GM23338 (cell line): ENCODE results near the gene EPHA6. TPM values are rescaled to one million over a fixed set of nuclear protein-coding genes. Genes with fewer than 3 reads are reported as not detected.

Source experiments
- ATAC-seq: fragments of 200-7000 bp; cut with Tn5 transposase; 3 replicates; pipeline ENCODE4 v1.9.1; 2020
- DNase-seq: peaks from one replicate; pipeline ENCODE4 v3.0.0-alpha.2; 2015; ENCODE audit warnings: low spot score
- H2AFZ ChIP-seq: fragments of 200-600 bp; sonication (generic); 2 replicates; pipeline ENCODE4 v1.8.0; 2016; ENCODE audit warnings: antibody characterized with exemption, mild to moderate bottlenecking, moderate library complexity
- H3F3A ChIP-seq: fragments of 200-600 bp; sonication (generic); replicated peaks from 2 replicates; pipeline ENCODE4 v1.8.0; 2017; ENCODE audit warnings: antibody characterized with exemption, mixed run types, low read depth
- H3K27ac ChIP-seq: fragments of 200-600 bp; sonication (generic); 2 replicates; pipeline ENCODE4 v1.6.1; 2016; ENCODE audit warnings: low read depth
- H3K27me3 ChIP-seq: fragments of 200-600 bp; sonication (generic); 2 replicates; pipeline ENCODE4 v1.8.0; 2016; ENCODE audit warnings: mild to moderate bottlenecking, mixed run types, moderate library complexity; ENCODE audit not compliant: insufficient read depth
- H3K36me3 ChIP-seq: fragments of 200-600 bp; sonication (generic); 2 replicates; pipeline ENCODE4 v1.8.0; 2016; ENCODE audit warnings: mild to moderate bottlenecking; ENCODE audit not compliant: insufficient read depth
- H3K4me1 ChIP-seq: fragments of 200-600 bp; sonication (generic); 2 replicates; pipeline ENCODE4 v1.8.0; 2016; ENCODE audit warnings: mild to moderate bottlenecking, moderate library complexity; ENCODE audit not compliant: insufficient read depth
- H3K4me2 ChIP-seq: fragments of 200-600 bp; sonication (generic); 2 replicates; pipeline ENCODE4 v1.7.1; 2017; ENCODE audit warnings: mixed run types
- H3K4me3 ChIP-seq: fragments of 200-600 bp; sonication (generic); 2 replicates; pipeline ENCODE4 v1.6.1; 2016; ENCODE audit warnings: mixed run types
- H3K79me2 ChIP-seq: fragments of 200-600 bp; sonication (generic); replicated peaks from 2 replicates; pipeline ENCODE4 v1.8.0; 2017; ENCODE audit warnings: mild to moderate bottlenecking; ENCODE audit not compliant: insufficient read depth
- H3K9me2 ChIP-seq: fragments of 200-600 bp; sonication (generic); 2 replicates; pipeline ENCODE4 v1.8.0; 2017; ENCODE audit not compliant: insufficient read depth
- H4K20me1 ChIP-seq: fragments of 200-600 bp; sonication (generic); replicated peaks from 2 replicates; pipeline ENCODE4 v1.8.0; 2017; ENCODE audit warnings: mild to moderate bottlenecking; ENCODE audit not compliant: insufficient read depth
- H3K27ac Mint-ChIP-seq: 2 replicates; pipeline ENCODE4 v1.8.0; 2020; ENCODE audit warnings: inconsistent platforms, mild to moderate bottlenecking, moderate library complexity, mixed read lengths
- H3K27me3 Mint-ChIP-seq: 3 replicates; pipeline ENCODE4 v1.8.0; 2022; ENCODE audit warnings: low read depth, mild to moderate bottlenecking, moderate library complexity, mixed read lengths, inconsistent platforms; ENCODE audit not compliant: insufficient read depth, poor library complexity
- H3K36me3 Mint-ChIP-seq: 3 replicates; pipeline ENCODE4 v1.8.0; 2021; ENCODE audit warnings: low read depth, mild to moderate bottlenecking, inconsistent platforms, moderate library complexity, mixed read lengths
- H3K4me1 Mint-ChIP-seq: 3 replicates; pipeline ENCODE4 v1.8.0; 2020; ENCODE audit warnings: mild to moderate bottlenecking, inconsistent platforms, mixed read lengths
- H3K4me3 Mint-ChIP-seq: 3 replicates; pipeline ENCODE4 v1.8.0; 2021; ENCODE audit warnings: moderate library complexity, mild to moderate bottlenecking, inconsistent platforms, mixed read lengths
- H3K9me3 Mint-ChIP-seq: 3 replicates; pipeline ENCODE4 v1.8.0; 2020; ENCODE audit warnings: moderate library complexity, mild to moderate bottlenecking, inconsistent platforms, mixed read lengths
- CTCF ChIP-seq, 2 experiments: fragments of 200-600 bp in 1 of 2; sonication (generic) in 1 of 2; conservative IDR thresholded peaks; 2 replicates each; pipeline versions ENCODE4 v1.5.1 to v1.6.1; 2016 to 2017; ENCODE audit warnings: antibody characterized with exemption in 2 of 2, low read depth in 2 of 2, mild to moderate bottlenecking in 2 of 2, moderate library complexity in 1 of 2
- EZH2 ChIP-seq: fragments of 200-600 bp; sonication (generic); IDR thresholded peaks from one replicate; pipeline ENCODE4 v1.8.0; 2017; ENCODE audit warnings: antibody characterized with exemption, mild to moderate bottlenecking, low read depth; ENCODE audit not compliant: unreplicated experiment
- EZH2phosphoT487 ChIP-seq: fragments of 200-600 bp; sonication (generic); IDR thresholded peaks from one replicate; pipeline ENCODE4 v1.8.1; 2018; ENCODE audit warnings: antibody characterized with exemption; ENCODE audit not compliant: unreplicated experiment
- JUNB ChIP-seq: IDR thresholded peaks from one replicate; pipeline ENCODE4 v1.6.1; 2016; ENCODE audit warnings: antibody characterized with exemption; ENCODE audit not compliant: unreplicated experiment
- NANOG ChIP-seq: IDR thresholded peaks from 2 replicates; pipeline ENCODE4 v1.6.1; 2016; ENCODE audit warnings: antibody characterized with exemption, borderline replicate concordance
- POLR2AphosphoS5 ChIP-seq: IDR thresholded peaks from 2 replicates; pipeline ENCODE4 v1.6.1; 2016; ENCODE audit warnings: antibody characterized with exemption, low read depth
- REST ChIP-seq: IDR thresholded peaks from one replicate; pipeline ENCODE4 v1.6.1; 2018; ENCODE audit warnings: antibody characterized with exemption; ENCODE audit not compliant: unreplicated experiment
- ZNF331 ChIP-seq: fragments of 250-450 bp; sonication (Bioruptor Pico); IDR thresholded peaks from 2 replicates; pipeline ENCODE4 v1.5.0; 2020; ENCODE audit warnings: low read depth, mild to moderate bottlenecking, moderate library complexity
- polyA plus RNA-seq: library from polyadenylated mRNA; unstranded; fragments of >200 nt; fragmentation: Nextera tagmentation; extraction: Ambion mirVana; gene quantifications from 2 replicates; pipeline ENCODE4 v1.2.1, GENCODE V29; 2016
- total RNA-seq: library from RNA; depleted of rRNA; stranded (reverse); fragments of >200 nt; shearing (Covaris generic); gene quantifications from 2 replicates; pipeline ENCODE4 v1.2.3, GENCODE V29; 2014
- TF ChIP-seq, protein P1 (sequence below): IDR thresholded peaks from 2 replicates; pipeline ENCODE4 v1.6.1; 2016; ENCODE audit warnings: antibody characterized with exemption

Gene EPHA6
- total and polyA plus RNA-seq, 2 experiments from 2014 or later, result 0.37 to 2.6 TPM

DNA sequence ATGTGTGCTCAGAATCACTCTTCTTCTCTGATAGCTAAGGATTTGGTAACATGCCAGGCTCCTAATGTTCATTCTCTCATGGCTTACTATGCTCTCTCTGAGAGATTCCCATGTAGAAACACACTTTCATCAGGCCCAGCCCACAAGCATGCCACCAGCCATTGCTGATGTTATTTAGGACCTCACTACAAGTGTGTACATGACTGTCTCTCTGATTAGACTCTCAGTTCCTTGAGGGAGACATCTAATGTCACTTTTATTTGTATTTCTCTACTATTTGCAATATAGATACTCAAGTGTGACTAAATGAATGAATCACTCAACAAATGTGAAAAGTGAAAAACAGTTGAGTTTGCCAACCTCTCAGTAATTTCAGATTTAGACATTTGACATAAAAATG is 865.8 kb downstream of the EPHA6 start (continued):
- TF ChIP-seq, protein P1, sequence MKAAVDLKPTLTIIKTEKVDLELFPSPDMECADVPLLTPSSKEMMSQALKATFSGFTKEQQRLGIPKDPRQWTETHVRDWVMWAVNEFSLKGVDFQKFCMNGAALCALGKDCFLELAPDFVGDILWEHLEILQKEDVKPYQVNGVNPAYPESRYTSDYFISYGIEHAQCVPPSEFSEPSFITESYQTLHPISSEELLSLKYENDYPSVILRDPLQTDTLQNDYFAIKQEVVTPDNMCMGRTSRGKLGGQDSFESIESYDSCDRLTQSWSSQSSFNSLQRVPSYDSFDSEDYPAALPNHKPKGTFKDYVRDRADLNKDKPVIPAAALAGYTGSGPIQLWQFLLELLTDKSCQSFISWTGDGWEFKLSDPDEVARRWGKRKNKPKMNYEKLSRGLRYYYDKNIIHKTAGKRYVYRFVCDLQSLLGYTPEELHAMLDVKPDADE, result no peak
- no peak for TF ChIP-seq ZNF331 (CRISPR knock-in tag)

- H3K27me3 ChIP-seq, result no peaks in the 10 kb centered on the region
- ATAC-seq, result no peak
- H3K27ac ChIP-seq, result no peak overlapping the region
- H3K9me2 ChIP-seq, result no peaks in the 10 kb centered on the region
- Mint-ChIP-seq H3K4me3 (no peak overlapping the region), H3K36me3 (no peaks in the 10 kb centered on the region), H3K27ac (no peak overlapping the region), H3K27me3 (no peaks in the 10 kb centered on the region), H3K4me1 (no peaks in the 10 kb centered on the region), H3K9me3 (no peaks in the 10 kb centered on the region)
- no peaks in the 10 kb centered on the region for H3K79me2 ChIP-seq
- H3F3A ChIP-seq, result no peaks in the 10 kb centered on the region
- no peak for DNase-seq
- H3K36me3 ChIP-seq, result no peaks in the 10 kb centered on the region
- no peak overlapping the region for H2AFZ ChIP-seq
- no peak for TF ChIP-seq JUNB
- H3K4me3 ChIP-seq, result no peak overlapping the region
- no peaks in the 10 kb centered on the region for H3K4me1 ChIP-seq
- no peak overlapping the region for H3K4me2 ChIP-seq
- no peaks in the 10 kb centered on the region for H4K20me1 ChIP-seq
These were observed 866.3 kb downstream of the EPHA6 start for GRCh38 chr3:97680696-97681095.

- peaks cover 15% of the 10 kb centered on the region for H3K4me1 Mint-ChIP-seq
- no peaks in the 10 kb centered on the region for H3K36me3 ChIP-seq
- H3K79me2 ChIP-seq, result no peaks in the 10 kb centered on the region
- no peak overlapping the region for H2AFZ ChIP-seq
- no peak for ATAC-seq
- no peak overlapping the region for H3K27ac ChIP-seq
- no peak for DNase-seq
- no peaks in the 10 kb centered on the region for H3K9me3 Mint-ChIP-seq
- no peak overlapping the region for H3K4me2 ChIP-seq
- H3K4me3 Mint-ChIP-seq, result no peak overlapping the region
- no peaks in the 10 kb centered on the region for H3K27me3 ChIP-seq
- no peaks in the 10 kb centered on the region for H3K9me2 ChIP-seq
- no peak overlapping the region for H3K27ac Mint-ChIP-seq
- H4K20me1 ChIP-seq, result no peaks in the 10 kb centered on the region
- H3K27me3 Mint-ChIP-seq, result no peaks in the 10 kb centered on the region
- no peak for TF ChIP-seq EZH2phosphoT487
- TF ChIP-seq JUNB, result no peak
- TF ChIP-seq EZH2, result no peak
- TF ChIP-seq POLR2AphosphoS5, result no peak
- TF ChIP-seq ZNF331 (CRISPR knock-in tag), result no peak
- no peak for TF ChIP-seq CTCF (conservative IDR thresholded peaks at IDR 0.05; ENCODE audit: low read depth in 2 of 2)
- no peak for TF ChIP-seq REST
- TF ChIP-seq NANOG, result no peak
- no peak overlapping the region for H3K4me3 ChIP-seq
- no peaks in the 10 kb centered on the region for H3F3A ChIP-seq
- no peaks in the 10 kb centered on the region for H3K36me3 Mint-ChIP-seq
- H3K4me1 ChIP-seq, result peaks cover 4% of the 10 kb centered on the region; the same call in 1 of the 2 replicates
These were observed 870.1 kb downstream of the EPHA6 start for GRCh38 chr3:97684490-97684889.
